Measurements from ENCODE around the gene KMT2B. TPM values are rescaled to one million over a fixed set of nuclear protein-coding genes. Genes with fewer than 3 reads are reported as not detected.

Gene KMT2B
- total RNA-seq, 4 donors from 2014 or later: 5.0 to 60.8 (median 16.8) TPM

DNA sequence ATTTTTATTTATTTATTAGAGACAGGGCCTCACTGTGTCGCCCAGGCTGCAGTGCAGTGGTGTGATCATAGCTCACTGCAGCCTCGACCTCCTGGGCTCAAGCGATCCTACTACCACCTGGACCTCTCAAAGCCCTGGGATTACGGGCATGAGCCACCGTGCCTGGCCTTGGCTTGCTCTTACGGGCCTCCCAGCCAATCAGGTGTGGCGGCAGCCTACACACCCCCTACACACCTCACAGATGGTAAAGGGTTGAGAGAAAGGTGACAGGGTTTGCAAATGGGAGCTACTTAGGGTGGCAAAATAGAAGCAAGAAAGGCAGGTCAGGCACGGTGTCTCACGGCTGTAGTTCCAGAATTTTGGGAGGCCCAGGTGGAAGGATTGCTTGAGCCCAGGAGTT, 14.5 kb upstream of the KMT2B start:
- Histone ChIP-seq H3K27ac (no peak overlapping the region), H3K27me3 (no peaks in the 10 kb centered on the region), H3K4me1 (no peaks in the 10 kb centered on the region), H3K4me3 (no peak overlapping the region), H3K9me3 (no peaks in the 10 kb centered on the region), H3K36me3 (no peaks in the 10 kb centered on the region)
- no peak for DNase-seq
- no peak for TF ChIP-seq POLR2A (IDR thresholded peaks at IDR 0.05)
- TF ChIP-seq, protein P1, sequence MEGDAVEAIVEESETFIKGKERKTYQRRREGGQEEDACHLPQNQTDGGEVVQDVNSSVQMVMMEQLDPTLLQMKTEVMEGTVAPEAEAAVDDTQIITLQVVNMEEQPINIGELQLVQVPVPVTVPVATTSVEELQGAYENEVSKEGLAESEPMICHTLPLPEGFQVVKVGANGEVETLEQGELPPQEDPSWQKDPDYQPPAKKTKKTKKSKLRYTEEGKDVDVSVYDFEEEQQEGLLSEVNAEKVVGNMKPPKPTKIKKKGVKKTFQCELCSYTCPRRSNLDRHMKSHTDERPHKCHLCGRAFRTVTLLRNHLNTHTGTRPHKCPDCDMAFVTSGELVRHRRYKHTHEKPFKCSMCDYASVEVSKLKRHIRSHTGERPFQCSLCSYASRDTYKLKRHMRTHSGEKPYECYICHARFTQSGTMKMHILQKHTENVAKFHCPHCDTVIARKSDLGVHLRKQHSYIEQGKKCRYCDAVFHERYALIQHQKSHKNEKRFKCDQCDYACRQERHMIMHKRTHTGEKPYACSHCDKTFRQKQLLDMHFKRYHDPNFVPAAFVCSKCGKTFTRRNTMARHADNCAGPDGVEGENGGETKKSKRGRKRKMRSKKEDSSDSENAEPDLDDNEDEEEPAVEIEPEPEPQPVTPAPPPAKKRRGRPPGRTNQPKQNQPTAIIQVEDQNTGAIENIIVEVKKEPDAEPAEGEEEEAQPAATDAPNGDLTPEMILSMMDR (IDR thresholded peaks at IDR 0.05): no peak
- intact Hi-C loops (cut with DNase I; ENCODE audit: low total_unique reads): no loop called here

DNA sequence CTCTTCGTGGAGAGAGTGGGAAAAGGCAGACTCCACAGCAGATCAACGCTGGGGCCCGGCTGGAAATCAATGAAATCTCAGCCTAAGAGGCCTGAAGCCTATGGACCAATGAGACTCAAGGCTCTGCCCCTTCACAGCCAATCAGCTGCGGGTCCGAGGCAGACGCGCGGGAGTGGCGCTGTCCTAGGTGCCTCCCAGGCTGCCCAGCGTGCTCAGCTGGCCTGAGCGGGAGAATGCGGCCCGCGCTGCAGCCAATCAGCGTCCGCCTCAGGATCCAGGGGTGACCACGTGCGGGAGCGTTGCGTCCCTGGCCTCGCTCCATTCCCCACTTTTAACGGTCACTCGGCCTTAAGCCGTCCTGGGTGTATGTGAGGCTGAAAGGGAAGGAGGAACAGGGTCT, 13.6 kb upstream of the KMT2B start, which contains the start of gene ZBTB32:
ZBTB32 (plus strand) TSS at position 341 of the 400 bp plus-strand sequence. CDS start 10,069 bp downstream, outside the sequence.
- Histone ChIP-seq H3K4me1 (no peaks in the 10 kb centered on the region), H3K4me3 (no peak within 1 kb of the TSS), H3K27ac (no peak within 1 kb of the TSS), H3K9me3 (no peaks in the 10 kb centered on the region), H3K27me3 (no peaks in the 10 kb centered on the region), H3K36me3 (no peaks in the 10 kb centered on the region)
- TF ChIP-seq POLR2A (IDR thresholded peaks at IDR 0.05): no peak
- TF ChIP-seq, protein P1 (IDR thresholded peaks at IDR 0.05): no peak
- DNase-seq: no peak
- intact Hi-C loops (cut with DNase I; ENCODE audit: low total_unique reads): no loop called here

DNA sequence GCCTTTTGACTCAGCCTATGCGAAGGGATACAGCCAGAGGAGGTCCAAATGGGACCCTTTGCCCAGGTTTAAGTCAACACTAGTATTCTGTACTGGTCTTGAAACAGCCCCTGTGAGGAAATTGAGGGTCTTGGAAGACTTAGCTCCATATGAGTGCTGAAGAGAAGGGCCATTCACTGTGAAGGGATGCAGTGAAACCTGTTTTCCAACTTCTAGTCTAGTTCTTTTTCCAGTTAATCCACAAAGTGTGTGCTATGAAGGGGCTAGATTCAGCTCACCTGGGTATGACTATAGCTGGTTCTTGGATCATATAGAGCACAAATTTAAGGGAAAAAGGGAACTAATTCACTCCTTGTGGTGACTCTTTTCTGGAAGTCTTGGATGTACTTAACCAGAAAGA, 9.4 kb upstream of the KMT2B start:
- Histone ChIP-seq H3K4me1 (no peaks in the 10 kb centered on the region), H3K36me3 (no peaks in the 10 kb centered on the region), H3K27me3 (no peaks in the 10 kb centered on the region), H3K27ac (no peak overlapping the region), H3K9me3 (no peaks in the 10 kb centered on the region), H3K4me3 (no peak overlapping the region)
- TF ChIP-seq, protein P1 (IDR thresholded peaks at IDR 0.05): no peak
- TF ChIP-seq POLR2A (IDR thresholded peaks at IDR 0.05): no peak
- intact Hi-C loops (cut with DNase I; ENCODE audit: low total_unique reads): no loop called here
- DNase-seq: no peak

DNA sequence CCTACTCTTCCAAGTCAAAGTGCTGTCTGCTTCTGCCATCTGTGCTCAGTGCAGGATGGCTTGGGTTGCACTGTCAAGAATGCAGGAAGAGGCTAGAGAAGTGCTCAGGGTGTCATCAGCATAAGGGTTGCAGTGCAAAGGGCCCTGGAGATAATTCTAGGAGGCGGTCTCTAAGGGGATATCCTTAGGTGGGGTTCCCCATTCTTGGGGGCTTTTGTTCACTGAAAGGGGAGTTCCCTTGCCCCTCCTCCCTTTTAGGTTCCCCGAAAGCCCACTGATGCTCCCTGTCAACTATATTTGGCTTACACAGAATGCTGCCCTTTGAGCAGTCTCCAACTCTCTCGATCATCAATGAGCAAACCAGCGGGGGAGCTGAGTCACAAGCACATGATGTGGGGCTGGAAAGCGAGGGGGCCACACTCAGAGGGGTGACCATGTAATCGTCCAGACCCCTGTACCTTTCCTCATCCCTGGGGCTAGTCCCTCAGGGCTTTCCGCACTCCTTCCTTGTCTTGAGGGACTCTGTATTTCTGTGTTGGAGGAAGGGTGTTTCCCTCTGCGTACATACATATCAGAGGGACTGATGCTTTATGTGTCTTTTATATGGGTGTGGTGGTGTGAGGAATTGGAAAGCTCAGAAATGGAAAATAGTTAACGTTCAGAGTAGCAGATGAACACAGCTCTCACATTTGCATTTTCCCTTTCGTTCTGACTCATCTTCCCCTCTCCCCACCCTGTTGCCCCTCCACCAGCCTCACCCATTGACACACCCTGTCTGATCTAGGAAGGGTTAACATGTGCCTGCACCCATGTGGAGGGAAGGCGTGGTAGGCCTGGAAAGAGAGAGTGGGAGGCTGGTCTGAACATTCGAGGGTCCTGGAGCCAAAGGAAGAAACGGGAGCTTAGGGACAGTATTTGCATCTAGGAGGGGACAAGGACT, 6.7 kb upstream of the KMT2B start:
- Histone ChIP-seq H3K9me3 (no peaks in the 10 kb centered on the region), H3K27ac (no peak overlapping the region), H3K4me1 (peaks cover 7 to 9% of the 10 kb centered on the region in 2 donors), H3K4me3 (no peak overlapping the region), H3K36me3 (no peaks in the 10 kb centered on the region), H3K27me3 (no peaks in the 10 kb centered on the region)
- DNase-seq: no peak
- intact Hi-C loops (cut with DNase I; ENCODE audit: low total_unique reads): loop anchor here (10.0 kb wide), 1 partner anchor 166 kb away; the partner anchor contains the start of gene TMEM147
- TF ChIP-seq POLR2A (IDR thresholded peaks at IDR 0.05): no peak
- TF ChIP-seq, protein P1 (IDR thresholded peaks at IDR 0.05): no peak

Measured in uterus (tissue), 4 donors.